ENCODE results near the gene KIF26B.

GRCh38 chr1:245579881-245580280 lies 425.1 kb downstream of the KIF26B start:
- TF ChIP-seq EZH2phosphoT487 (IDR thresholded peaks at IDR 0.05; ENCODE audit: insufficient read depth, low read depth) (no peak), EZH2 (IDR thresholded peaks at IDR 0.05; ENCODE audit: insufficient read depth, poor library complexity, severe bottlenecking) (no peak)

Data from GM23248 (cell line).